GM19043 (cell line): ENCODE measurements around the gene ALLC.

Experiments used
- ATAC-seq: cut with Tn5 transposase; IDR thresholded peaks from one replicate; pipeline ENCODE4 v1.9.1; 2021; ENCODE audit warnings: low read depth; ENCODE audit not compliant: unreplicated experiment

The ALLC gene

GRCh38 chr2:3672861-3673678 lies 15.1 kb downstream of the ALLC start:
- no peak for ATAC-seq

GRCh38 chr2:3674066-3674845 lies 16.3 kb downstream of the ALLC start:
- ATAC-seq: no peak

- no peak for ATAC-seq
Observed at GRCh38 chr2:3675687-3676086, 17.7 kb downstream of the ALLC start.

- ATAC-seq: no peak
Observed at GRCh38 chr2:3677436-3677835, 19.4 kb downstream of the ALLC start.

- no peak for ATAC-seq
Observed at GRCh38 chr2:3678212-3678611, 20.2 kb downstream of the ALLC start.

GRCh38 chr2:3679180-3679579 lies 21.2 kb downstream of the ALLC start:
- ATAC-seq: no peak

- no peak for ATAC-seq
Observed at GRCh38 chr2:3679616-3680393, 21.8 kb downstream of the ALLC start.

GRCh38 chr2:3680548-3681345 lies 22.7 kb downstream of the ALLC start:
- ATAC-seq: no peak

- no peak for ATAC-seq
Observed at GRCh38 chr2:3681625-3682024, 23.6 kb downstream of the ALLC start.

GRCh38 chr2:3682811-3683210 lies 24.8 kb downstream of the ALLC start:
- ATAC-seq: no peak

- ATAC-seq: no peak
Observed at GRCh38 chr2:3683748-3684454, 25.9 kb downstream of the ALLC start.

GRCh38 chr2:3689998-3690748 lies 32.2 kb downstream of the ALLC start:
- ATAC-seq: no peak

- no peak for ATAC-seq
Observed at GRCh38 chr2:3692375-3692774, 34.4 kb downstream of the ALLC start.

- ATAC-seq: no peak
Observed at GRCh38 chr2:3696545-3696944, 38.5 kb downstream of the ALLC start.

- ATAC-seq: no peak
Observed at GRCh38 chr2:3701071-3701470, 43.1 kb downstream of the ALLC start.

GRCh38 chr2:3703236-3703756 lies 45.3 kb downstream of the ALLC start, which contains the start of gene DCDC2C:
Gene DCDC2C (plus strand): TSS chr2:3703575. CDS start chr2:3703752, 177 bp downstream.
- no peak for ATAC-seq

GRCh38 chr2:3703757-3704355 lies 45.9 kb downstream of the ALLC start:
- ATAC-seq: no peak

- no peak for ATAC-seq
Observed at GRCh38 chr2:3704692-3705091, 46.7 kb downstream of the ALLC start.
